Fibroblast of villous mesenchyme (primary cell): ENCODE data around the gene NUDT19. TPM values are rescaled to one million over a fixed set of nuclear protein-coding genes. Genes with fewer than 3 reads are reported as not detected.
"Not testable (repeated sequence)": the region's sequence is repeated elsewhere in the genome, so short reads cannot be mapped to it uniquely, and the experiment has no call there.

ENCODE experiments used
- DNase-seq: peaks from one replicate; pipeline ENCODE4 v3.0.0-alpha.2; 2010; ENCODE audit warnings: low read depth
- H3K4me3 ChIP-seq: 2 replicates; pipeline ENCODE4 v1.5.1; 2011; ENCODE audit warnings: low read depth, mild to moderate bottlenecking, low read length
- total RNA-seq: library from RNA; depleted of rRNA; stranded (reverse); fragments of >200 nt; gene quantifications from 2 replicates; pipeline ENCODE4 v1.2.3, GENCODE V29; 2012
- TF ChIP-seq, protein P1 (sequence below): IDR thresholded peaks from 2 replicates; pipeline ENCODE4 v1.5.1; 2012; ENCODE audit warnings: low read depth, mild to moderate bottlenecking, low read length; ENCODE audit not compliant: insufficient read depth

Gene NUDT19
- total RNA-seq, 1 donor = 14.2 TPM

DNA sequence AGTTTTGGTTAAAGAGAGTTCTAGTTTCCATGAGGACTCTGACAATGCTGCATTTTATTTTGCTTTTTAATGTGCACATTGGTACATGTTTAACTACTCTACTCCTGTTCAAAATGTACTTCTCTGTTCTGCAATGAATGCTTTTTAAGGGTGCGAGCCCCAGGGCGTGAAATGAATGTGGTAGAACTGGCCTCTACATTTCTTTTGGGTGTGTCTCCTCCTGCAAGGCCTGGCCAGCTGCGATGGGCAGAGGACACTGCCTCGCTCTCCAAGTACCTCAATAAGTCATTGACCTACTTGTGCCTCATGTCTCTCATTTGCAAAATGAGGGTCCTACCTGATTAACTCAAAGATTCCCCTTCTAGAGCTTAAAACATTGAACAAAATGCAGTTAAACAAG, 9.3 kb upstream of the NUDT19 start:
- H3K4me3 ChIP-seq = no peak overlapping the region
- no peak for DNase-seq
- TF ChIP-seq, protein P1, sequence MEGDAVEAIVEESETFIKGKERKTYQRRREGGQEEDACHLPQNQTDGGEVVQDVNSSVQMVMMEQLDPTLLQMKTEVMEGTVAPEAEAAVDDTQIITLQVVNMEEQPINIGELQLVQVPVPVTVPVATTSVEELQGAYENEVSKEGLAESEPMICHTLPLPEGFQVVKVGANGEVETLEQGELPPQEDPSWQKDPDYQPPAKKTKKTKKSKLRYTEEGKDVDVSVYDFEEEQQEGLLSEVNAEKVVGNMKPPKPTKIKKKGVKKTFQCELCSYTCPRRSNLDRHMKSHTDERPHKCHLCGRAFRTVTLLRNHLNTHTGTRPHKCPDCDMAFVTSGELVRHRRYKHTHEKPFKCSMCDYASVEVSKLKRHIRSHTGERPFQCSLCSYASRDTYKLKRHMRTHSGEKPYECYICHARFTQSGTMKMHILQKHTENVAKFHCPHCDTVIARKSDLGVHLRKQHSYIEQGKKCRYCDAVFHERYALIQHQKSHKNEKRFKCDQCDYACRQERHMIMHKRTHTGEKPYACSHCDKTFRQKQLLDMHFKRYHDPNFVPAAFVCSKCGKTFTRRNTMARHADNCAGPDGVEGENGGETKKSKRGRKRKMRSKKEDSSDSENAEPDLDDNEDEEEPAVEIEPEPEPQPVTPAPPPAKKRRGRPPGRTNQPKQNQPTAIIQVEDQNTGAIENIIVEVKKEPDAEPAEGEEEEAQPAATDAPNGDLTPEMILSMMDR = no peak

GRCh38 chr19:32686847-32687475, 4.7 kb upstream of the NUDT19 start:
- TF ChIP-seq, protein P1 = no peak
- no peak overlapping the region for H3K4me3 ChIP-seq
- no peak for DNase-seq

DNA sequence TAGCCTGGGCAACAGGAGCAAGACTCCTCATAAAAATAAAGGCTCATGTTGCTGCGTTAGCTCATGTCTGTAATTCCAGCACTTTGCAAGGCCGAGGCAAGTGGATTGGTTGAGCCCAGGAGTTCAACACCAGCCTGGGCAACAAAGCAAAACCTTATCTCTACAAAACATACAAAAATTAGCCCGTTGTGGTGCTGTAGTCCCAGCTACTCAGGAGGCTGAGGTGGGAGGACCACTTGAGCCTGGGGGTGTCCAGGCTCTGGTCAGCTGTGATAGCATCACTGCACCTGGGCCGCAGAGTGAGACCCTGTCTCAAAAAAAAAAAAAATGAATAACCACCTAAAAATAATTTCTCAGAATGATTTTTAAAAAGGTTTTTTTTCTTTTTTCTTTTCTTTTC, 3.9 kb upstream of the NUDT19 start:
- no peak for DNase-seq
- no peak overlapping the region for H3K4me3 ChIP-seq
- TF ChIP-seq, protein P1 = no peak

DNA sequence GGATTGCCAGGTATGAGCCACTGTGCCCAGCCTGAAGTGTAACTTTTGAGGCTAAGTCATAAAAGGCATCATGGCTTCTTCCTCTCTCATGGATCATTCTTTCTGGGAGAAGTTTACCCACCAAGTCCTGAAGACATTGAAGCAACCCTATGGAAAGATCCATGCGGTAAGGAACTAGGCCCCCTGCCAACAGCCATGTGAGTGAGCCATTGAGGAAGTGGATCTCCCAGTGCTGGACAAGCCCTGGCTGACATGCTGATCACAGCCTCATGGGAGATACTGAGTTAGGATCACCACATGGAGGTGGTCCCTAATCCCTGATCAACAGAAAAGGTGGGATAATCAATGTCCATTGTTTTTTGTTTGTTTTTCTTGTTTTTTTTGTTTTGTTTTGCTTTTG, 3.3 kb upstream of the NUDT19 start:
- no peak overlapping the region for H3K4me3 ChIP-seq
- TF ChIP-seq, protein P1 = no peak
- no peak for DNase-seq

DNA sequence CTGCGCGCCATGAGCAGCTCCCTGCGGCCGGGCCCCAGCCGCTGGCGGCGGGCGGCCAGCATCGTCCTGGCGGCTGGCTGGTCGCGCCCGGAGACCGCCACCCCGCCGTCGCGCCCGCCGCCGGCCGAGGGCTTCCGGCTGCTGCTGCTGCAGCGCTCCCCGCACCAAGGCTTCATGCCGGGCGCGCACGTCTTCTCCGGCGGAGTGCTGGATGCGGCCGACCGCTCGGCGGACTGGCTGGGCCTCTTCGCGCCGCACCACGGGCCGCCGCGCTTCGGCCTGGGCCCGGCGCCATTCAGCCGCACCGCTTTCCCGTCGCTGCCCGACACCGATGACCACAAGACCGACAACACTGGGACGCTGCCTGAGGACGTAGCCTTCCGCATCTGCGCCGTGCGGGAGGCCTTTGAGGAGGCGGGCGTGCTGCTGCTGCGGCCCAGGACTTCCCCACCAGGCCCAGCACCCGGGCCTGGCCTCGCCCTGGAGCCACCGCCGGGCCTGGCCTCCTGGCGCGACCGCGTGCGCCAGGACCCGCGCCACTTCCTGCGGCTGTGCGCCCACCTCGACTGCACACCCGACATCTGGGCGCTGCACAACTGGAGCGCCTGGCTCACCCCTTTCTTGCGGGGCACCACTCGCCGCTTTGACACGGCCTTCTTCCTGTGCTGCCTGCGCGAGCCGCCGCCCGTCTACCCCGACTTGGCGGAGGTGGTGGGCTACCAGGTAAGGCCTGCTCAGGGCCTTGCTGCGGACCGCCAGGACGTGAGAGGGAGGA, 518 bp downstream of the NUDT19 start:
- H3K4me3 ChIP-seq = peak overlapping the region; percentile 59
- peak; percentile 69 for DNase-seq
- TF ChIP-seq, protein P1 = no peak

DNA sequence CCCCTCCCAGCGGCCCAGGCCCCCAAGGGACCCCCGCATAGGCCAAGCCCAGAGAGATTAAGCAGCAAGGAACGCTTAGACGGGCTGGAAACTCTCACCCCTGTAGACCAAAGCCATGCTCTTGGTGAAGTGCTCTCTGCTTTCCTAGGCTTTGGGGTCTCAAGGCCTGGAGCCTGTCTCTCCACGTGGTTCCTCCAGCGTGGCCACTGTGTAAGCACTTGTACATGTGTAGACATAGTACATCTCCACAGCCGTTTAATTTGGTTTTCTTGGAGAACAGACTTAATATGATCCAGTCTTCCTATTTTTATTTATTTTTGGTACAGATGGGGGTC, 1.1 kb downstream of the NUDT19 start:
- TF ChIP-seq, protein P1 = no peak
- peak overlapping the region; percentile 59 for H3K4me3 ChIP-seq
- no peak for DNase-seq

- peak overlapping the region; percentile 59 for H3K4me3 ChIP-seq
- DNase-seq = not testable (repeated sequence)
These were observed 1.8 kb downstream of the NUDT19 start for GRCh38 chr19:32693151-32694108.

GRCh38 chr19:32694316-32694715, 2.7 kb downstream of the NUDT19 start:
- not testable (repeated sequence) for DNase-seq, H3K4me3 ChIP-seq

DNA sequence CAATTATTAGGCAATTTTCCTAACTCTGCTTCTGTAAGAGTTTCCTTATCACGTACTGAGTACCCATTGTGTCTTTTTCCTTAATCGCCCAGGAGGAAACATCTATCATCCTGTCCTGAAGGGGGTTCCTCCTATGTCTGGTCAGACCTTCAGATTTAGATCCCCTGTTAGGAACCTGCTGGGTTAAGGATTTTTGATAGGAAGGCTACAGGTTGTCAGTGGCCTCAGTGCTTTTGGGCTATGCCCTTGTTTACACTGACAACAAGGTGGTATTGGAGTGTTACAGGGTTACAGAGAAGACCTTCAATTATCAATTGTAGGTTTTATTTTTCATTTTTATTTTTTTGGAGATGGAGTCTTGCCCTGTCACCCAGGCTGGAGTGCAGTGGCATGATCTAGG, 3.2 kb downstream of the NUDT19 start:
- not testable (repeated sequence) for DNase-seq, H3K4me3 ChIP-seq

- not testable (repeated sequence) for H3K4me3 ChIP-seq, DNase-seq
These were observed 3.9 kb downstream of the NUDT19 start for GRCh38 chr19:32695506-32695905.

DNA sequence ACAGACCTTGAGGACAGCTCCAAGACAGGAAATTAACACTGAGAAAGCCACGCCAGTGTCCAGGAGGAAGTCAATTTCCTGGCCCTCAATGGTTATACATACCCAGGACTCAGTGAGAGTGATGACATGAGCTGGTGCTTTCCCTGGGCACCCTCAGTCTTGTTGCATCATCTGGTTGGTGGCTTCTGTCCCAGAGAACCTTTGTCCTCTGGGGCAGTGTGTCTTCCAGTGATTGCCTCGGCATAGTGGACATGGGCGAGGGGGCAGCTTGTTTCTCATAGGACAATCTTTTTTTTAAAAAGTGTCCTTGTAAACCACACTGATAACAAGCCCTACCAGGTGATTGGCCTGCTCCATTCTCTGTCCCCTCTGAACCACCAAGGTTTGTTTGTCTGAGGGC, 5.2 kb downstream of the NUDT19 start:
- H3K4me3 ChIP-seq, DNase-seq: not testable (repeated sequence)
